Fibroblast of upper back skin (primary cell): ENCODE measurements around the gene ANKRD66.

Experiments
- DNase-seq: peaks from one replicate; pipeline ENCODE4 v3.0.0-alpha.2; 2013

ANKRD66 gene

GRCh38 chr6:46792635-46793034 lies 45.9 kb downstream of the ANKRD66 start:
- no peak for DNase-seq

DNA sequence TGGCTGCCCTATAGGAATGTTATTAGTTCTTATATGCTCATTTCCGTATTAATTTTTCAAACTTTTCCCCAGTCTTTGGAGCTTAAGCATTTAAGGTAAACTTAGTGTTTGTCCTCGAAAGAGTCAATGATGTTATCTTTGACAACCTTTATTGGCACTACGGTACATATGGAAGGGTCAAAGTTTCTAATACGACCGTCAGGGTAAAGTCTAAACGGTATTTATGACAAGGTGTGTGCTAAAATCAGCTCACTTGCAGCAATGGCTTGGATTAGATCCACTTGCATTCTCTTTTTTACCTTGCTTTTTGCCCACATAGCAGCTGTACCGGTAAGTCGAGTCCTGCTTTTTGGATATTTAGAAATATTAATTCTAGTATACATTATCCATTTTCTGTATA lies 46.4 kb downstream of the ANKRD66 start, which contains the start of gene MEP1A:
MEP1A (plus strand) TSS at position 252 of the 400 bp plus-strand sequence; CDS start at position 262, 10 bp downstream.
- DNase-seq = no peak

DNA sequence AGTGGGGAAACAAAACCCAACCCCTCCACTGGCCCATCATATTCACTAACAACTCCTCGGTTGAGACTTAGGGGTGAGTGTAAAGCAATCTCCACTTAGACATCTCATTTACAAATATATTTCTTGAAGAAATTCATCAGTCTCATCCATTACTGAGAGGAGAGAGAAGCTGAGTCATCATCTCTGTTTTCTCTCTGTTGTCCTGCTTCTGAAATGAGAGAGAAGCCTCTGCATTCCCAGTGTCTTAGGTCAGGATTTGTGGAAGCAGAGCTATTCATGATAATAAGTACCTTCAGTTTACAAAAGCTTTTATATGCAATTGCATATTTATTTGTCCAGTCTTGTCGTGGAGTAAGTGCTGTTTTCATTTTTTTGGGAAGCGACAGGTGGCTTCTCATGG lies 47.3 kb downstream of the ANKRD66 start:
- DNase-seq = no peak

DNA sequence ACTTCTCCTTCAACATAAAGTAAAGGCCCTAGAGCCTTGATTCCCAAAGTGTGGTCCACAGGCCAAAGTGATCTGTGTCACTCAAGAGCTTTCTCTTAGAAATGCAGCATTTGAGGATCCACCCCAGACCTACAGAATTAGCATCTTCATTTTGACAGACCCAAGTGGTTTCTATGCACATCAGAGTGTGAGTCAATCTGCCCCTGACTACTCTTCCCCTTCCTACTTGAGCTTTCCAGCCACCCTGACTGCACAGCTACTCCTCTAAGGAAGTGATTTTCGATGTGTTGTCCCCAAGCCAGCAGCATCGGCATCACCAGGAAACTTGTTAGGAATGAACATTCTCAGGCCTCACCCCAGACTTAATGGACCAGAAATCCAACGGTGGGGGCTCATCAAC lies 49.1 kb downstream of the ANKRD66 start:
- no peak for DNase-seq

DNA sequence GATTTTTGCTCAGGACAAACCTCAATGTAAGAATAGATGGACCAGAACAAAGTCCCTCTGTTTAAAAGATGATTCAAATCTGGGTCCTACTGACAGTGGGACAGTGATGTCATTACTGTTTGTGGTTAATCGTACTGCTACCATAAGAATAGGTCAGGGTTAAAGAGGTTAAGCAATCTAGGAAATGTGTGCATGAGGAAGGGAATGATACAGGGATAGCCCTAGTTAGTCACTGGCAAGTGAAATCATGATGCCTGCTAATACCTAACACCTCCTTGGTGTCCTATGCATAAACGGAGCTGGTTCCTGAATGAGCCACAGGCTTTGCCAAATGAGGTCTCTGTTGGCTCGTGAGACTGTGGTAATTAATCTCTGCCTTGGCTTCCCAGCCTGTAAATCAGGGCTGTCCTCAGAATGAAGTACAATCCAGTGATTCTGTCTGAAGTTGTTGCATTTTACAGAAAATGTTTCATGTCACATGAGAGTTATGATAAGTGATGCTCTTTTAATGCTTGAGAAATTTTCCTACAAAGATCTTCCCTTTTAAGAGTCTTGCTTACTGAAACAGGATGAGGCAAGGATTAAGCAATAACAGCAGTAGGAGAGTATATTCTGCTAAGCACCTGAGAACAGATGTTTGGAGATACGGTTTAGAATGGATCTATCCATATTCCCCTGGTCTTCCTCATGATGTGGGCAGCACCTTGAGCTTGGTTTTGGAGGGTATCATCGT lies 50.3 kb downstream of the ANKRD66 start:
- no peak for DNase-seq

DNA sequence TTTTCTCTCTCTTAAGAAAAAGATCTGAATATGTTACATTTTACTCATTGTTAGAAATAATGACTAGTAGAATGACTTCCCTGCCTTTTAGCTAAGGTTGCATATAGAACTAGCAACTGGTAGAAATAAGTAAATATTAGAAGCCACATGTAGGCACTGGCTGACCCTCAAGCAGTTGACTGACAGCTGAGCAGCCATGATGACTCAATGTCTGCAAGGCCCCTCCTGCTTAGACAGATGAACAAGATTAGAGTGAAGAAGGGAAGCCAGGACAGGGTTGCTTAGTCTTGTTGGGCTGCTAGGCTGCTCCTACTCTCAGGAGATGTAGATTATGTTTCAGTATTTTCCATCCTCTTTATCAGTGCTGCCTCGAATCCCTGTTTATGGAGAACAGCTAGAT lies 52.9 kb downstream of the ANKRD66 start:
- no peak for DNase-seq

DNA sequence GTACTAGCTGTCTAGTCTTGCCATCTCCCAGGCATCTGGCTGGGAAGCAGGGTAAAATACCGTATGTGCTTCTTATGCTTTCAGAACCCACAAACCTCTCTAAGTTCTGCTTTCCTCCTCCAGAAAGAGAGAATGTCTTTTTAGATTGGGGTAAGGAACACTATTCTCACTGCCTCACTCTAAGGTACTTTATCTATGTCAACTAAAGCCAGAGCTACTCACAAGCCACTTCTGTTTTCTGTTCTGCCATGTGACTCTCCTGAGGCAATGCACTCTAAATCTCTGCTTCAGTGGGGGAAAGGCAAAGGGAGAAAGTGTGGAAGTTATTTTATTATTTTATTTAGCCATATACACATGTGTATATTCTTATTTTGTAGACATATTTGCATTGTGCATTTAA lies 62.1 kb downstream of the ANKRD66 start:
- no peak for DNase-seq
